ENCODE data around the gene PLD1.
"Not testable (repeated sequence)": the region's sequence is repeated elsewhere in the genome, so short reads cannot be mapped to it uniquely, and the experiment has no call there.

The PLD1 gene, protein sequence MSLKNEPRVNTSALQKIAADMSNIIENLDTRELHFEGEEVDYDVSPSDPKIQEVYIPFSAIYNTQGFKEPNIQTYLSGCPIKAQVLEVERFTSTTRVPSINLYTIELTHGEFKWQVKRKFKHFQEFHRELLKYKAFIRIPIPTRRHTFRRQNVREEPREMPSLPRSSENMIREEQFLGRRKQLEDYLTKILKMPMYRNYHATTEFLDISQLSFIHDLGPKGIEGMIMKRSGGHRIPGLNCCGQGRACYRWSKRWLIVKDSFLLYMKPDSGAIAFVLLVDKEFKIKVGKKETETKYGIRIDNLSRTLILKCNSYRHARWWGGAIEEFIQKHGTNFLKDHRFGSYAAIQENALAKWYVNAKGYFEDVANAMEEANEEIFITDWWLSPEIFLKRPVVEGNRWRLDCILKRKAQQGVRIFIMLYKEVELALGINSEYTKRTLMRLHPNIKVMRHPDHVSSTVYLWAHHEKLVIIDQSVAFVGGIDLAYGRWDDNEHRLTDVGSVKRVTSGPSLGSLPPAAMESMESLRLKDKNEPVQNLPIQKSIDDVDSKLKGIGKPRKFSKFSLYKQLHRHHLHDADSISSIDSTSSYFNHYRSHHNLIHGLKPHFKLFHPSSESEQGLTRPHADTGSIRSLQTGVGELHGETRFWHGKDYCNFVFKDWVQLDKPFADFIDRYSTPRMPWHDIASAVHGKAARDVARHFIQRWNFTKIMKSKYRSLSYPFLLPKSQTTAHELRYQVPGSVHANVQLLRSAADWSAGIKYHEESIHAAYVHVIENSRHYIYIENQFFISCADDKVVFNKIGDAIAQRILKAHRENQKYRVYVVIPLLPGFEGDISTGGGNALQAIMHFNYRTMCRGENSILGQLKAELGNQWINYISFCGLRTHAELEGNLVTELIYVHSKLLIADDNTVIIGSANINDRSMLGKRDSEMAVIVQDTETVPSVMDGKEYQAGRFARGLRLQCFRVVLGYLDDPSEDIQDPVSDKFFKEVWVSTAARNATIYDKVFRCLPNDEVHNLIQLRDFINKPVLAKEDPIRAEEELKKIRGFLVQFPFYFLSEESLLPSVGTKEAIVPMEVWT

DNA sequence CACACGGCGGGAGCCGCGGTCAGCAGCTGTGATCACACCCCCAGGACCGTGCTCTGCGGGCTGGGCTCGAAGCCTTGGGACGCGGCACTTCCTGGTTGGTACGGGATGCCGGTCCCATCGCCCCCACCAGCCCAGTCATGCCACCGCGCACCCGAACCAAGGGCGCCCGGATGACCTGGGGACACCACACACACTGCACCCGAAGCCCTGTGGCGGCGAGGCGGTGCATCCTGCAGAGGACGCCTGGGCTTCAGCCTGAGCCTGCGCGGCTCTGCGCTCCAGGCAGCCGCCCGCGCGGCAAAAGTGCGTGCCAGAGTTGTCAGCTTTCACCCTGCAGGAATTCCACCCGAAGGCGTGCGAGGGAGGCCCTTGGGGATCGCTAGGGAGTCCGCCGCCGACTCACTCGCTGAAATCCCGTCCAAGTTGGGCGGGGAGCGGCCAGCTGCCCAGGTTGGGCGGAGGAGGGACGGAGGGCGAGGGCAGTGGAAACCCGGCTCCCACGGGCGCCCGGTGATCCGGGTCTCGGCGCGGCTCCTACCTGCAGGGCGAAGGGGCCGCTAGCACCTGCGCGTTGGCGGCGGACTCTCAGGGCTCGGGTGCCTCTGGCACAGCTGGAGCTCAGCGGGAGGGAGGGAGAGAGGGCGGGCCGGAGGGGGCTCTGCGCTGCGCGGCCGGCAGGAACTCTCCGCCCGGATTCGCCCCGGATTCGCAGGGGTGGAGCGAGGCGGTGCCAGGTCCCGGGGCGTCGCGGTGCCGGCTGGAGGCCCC lies at the start of gene PLD1:
PLD1 (minus strand) TSS at position 623 of the 768 bp plus-strand sequence. CDS start 72,432 bp downstream, outside the sequence.
- peak; percentile 92 for DNase-seq

DNA sequence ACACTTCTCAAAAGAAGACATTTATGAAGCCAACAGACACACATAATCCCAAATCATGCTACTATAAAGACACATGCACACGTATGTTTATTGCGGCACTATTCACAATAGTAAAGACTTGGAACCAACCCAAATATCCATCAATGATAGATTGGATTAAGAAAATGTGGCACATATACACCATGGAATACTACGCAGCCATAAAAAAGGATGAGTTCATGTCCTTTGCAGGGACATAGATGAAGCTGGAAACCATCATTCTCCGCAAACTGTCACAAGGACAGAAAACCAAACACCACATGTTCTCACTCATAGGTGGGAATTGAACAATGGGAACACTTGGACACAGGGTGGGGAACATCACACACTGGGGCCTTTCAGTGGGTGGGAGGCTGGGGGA lies 48.5 kb upstream of the PLD1 start:
- DNase-seq: not testable (repeated sequence)

DNA sequence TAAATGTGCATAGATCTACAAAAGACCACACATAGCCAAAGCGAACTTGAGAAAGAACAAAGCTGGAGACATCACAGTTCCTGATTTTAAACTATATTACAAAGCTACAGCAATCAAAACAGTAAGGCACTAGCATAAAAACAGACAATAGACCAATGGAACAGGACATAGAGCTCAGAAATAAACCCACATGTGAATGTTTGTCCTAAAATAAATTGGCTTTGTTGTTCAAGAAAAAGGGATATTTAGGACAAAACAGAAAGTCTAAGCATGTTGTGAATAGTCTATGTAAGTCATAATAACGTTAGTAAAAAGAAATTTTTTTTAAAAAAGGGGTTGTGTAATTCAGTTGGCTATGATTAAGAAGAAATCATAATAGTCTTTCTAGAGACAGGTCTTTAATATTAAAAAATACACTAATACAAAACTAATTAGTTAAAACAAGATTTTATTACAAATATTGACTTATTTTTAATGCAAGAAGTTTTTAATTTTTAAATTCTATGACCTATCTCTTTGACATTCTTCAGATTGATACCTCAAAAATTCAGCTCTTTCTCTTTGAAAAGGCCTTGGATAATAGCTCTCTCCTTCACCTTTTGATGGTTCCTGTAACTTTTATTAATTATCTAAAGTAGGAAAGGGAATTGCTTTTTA lies 44.5 kb upstream of the PLD1 start:
- DNase-seq: no peak

DNA sequence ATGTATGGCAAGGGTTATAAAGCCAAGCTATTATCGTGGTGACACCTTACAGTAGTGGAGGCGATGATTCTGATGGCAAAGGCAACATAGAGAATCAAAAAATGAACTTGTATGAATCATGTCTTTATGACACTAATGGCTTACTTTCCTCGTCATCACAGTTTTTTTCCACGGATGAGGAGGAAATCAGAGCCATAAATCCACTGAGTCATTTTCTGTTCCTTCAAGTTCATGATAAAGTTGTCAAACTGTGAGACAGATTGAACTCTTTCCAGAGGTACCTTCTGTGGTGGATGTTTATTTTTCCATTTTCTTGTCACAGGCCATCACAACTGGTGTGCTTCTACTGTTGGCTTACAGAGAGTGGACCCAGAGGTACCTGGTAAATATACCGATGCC lies 41.4 kb upstream of the PLD1 start:
- DNase-seq: no peak

DNA sequence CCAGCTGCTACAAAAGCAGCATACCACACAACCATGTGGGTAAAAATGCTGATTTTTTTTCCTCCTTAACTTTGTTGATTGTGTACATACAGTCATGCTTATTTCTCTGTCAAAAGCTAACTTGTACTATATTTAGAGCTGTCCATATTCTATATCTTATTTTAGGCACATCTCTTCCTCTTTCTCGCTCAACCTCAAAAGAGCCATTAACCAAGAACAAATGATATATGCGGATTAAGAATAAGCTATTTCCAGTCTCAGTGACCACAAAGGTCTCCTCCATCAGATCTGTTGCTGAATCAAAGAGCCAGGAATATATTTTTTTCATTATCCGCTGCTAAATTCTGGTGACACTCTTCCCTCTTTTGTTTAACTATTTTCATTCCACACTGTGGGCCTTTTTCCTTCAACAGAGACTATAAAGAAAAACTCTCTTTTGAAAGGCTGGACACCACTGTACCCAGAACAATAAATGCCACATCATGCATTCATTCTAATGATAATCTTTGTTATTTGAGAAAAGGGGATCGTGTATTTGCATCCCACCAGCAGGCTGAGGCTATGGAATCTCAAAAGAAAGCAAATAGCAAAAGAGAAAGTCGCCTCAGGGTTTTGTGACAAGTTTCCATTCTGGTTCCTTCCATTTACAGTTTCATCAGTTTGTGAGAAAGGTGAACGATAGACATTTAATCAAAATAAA lies 40.8 kb upstream of the PLD1 start:
- no peak for DNase-seq

DNA sequence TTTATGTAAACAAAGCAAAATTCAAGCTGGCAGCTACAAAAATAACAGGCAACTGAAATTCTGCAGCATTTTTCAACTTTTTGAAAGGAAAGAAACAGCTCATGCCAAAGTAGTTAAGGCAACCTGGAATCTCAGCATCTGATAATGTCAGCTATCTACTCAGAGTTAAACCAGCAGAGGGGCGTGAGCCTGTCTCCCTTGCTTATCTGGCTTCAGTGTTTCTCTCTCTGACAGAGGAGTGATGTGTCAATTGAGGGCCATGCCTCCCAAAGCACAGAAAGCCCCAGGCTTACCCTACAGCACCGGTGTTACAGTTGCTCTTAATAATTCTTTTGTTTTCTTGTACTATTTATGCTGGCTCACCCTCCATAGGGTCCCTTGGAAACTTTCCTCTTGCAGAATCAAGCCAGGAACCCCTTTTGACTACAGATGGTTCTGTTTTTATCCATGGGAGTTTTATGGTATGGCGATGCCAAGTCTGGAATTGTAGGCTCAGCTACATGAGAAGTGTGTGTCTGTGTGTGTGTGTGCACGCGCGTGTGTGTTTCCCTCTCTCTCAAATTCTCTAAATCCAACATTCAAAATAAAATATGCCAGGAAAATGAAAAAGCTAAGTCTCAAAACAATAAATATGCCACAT lies 40.2 kb upstream of the PLD1 start:
- no peak for DNase-seq

DNA sequence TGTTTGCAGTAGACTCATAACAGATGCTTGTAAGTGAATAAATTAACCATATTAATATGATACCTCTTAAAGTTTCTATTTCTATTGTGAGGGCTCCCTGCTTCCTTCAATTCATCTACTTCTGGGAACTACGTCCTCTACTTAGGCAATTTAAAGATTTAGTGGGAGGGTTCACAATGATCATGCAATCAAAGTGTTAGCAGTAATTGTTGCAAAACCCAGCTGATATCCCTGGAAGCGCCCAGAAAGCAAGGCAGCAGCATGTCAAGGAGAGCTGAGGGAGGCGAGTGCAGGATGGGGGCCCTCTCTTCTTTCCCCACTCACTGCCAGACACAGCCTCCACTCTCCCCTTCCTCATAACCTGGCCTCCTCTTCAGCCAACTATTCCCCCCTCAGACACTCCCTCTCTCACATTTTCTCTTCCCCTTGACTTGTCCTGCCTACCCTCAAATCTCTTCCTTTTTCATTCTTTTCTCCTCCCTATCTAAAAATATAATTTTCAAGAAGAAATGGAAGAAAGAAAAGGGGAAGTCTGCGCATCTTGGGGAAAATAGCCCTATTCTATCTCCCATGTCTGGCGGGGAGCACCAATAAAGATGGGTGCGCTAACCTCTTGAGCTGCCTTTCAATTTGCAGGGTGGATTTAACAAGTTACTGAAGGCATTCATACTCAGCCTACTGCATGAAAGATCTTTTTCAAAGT lies 39.5 kb upstream of the PLD1 start:
- DNase-seq: no peak

DNA sequence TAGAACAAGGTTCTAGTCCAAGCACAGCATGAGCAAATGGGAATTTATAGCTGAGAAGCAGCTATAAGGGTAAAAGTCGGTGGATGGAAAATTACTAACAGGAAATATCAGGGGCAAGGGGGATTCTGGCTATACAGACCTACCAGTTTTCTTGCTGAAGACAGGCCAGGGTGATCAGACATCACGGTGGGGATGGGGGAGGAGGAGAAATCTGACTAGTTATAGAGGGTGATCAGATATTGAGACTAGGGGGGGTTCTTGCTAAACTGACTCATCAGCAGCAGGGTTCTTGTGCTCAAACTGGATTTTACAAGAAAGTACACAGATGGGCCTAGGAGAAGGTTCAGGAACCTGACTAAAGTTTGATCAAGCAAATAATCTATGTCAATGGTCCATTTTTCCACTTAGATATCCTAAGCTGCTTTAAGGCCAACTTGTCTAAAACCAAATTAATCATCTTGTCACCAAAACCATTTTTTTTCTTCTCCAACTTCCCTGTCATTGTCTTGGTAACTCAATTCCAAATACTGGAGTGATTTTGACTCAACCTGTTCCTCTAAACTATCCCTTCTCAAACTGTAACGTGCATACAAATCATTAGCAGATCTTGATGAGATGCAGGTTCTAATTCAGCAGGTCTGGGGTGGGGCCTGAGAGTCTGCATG lies 37.4 kb upstream of the PLD1 start:
- DNase-seq: no peak

DNA sequence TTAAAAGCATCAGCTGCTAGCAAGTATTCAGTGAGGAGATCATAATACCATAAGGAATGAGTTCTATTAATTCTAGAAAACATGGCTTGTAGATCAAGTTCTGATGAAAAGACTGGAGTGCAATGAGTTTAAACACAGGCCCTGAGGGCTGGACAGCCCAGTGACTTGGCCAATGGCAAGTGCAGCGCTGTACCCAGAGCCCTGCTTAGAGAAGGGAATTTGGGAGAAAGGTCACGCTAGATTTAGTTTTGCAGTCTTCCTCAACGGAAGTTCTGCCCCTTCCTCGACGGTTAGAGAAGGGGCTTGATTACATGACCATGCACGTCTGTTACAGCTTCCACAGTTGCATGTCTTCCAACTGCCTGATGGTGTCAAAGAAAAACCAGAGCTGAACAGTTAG lies 36.9 kb upstream of the PLD1 start:
- DNase-seq: no peak

DNA sequence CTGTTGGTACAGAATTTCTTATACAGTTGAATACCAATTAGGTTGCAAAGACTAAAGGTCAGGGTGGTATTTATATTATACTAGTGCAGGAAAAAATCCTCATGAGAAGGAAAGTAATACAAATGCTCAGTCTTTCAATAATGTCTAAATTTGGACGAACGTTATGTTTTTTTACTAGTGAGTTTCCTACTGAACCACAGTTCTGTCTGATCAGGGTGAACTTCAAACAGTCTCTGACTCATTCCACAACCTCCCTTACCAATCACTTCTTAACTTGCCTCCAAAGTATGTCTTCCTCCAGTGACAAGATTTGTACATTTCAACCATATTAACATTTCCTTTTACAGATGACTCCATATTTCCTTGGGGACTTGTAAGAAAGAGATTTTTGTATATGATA lies 36.3 kb upstream of the PLD1 start:
- DNase-seq: no peak

DNA sequence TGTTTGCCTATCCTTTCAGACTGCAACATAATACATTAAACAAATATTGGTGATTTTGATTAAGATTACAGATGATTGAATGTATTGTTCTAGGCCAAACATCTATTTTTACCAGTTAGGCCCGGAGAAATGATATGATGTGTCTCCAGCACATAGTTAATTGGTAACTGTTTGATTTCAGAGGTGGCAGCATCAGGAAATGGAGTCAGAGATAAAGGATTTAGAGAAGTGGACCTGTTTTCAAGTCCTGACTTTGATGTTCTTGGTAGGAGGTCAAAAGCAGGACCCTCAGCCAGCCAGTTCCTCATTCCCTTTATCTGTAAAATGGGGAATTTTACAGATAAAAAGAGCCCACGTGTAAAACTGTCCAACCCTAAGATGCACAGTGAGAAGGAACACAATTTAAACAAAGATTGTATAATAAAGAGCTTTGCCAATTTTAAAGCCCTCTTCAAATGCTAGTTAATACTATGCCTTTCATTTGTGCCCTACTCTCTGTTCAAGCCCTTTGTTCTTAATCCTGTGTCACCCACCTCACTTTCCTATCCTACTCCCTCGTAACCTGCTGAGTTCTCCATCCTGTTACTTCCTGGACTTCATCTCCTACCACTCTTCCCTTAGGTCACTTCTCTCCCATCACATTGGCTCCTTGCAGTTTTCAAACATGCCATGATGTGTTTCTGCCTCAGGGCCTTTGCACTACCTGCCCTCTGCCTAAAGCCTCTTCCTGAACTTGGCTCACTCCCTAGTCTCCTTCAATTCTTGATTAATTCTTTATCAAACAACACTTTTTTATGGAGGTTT lies 35.4 kb upstream of the PLD1 start:
- DNase-seq: no peak

DNA sequence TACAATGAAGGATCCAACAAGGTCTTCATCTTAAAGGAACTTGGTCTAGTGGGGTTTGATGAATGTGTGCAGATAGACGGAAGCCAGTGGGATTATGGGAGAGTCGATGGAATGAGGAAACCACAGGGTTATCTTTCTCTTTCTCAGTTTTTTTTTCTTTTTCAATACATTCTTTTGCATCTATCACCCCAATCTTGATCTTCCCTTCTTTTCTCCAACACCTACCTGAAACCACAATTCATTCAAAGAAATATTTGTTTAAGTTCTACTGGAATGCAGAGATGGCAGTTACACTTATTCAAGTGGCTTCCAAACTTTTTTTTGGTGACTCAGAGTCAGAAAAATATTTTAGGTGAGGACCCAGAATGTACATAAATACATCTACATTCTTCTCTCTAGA lies 34.6 kb upstream of the PLD1 start:
- DNase-seq: no peak

DNA sequence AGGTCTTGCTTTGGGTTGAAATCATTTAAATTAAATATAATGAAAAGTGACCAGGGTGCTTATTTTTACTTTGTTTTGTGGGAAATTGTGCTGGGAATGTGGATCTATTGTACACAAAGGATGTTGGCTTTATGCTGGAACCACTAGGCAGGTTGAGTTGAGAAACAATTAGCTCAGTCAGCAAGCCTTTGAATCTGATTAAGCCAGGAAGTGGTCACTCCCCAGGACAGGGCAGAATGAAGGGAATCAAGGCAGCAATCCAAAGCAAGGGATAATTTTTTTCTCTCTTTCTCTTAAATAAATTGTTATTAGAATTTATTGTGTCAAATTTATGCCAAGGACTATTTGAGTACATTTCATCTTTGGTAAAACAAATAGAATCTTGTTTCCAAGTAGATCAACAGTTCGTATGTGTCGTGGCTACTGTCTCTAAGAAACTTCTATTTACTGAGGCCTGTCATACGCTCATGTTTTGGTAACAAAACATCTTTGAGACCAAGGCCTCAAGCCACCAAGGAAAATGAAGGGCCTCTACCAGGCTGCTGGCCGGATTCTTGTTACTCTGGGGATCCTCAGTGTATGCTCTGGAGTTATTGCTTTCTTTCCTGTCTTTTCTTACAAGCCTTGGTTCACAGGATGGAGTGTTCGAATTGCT lies 32.7 kb upstream of the PLD1 start, which contains the start of gene TMEM212:
TMEM212 (plus strand) TSS at position 486 of the 655 bp plus-strand sequence; CDS start at position 521, 35 bp downstream.
- DNase-seq: no peak

DNA sequence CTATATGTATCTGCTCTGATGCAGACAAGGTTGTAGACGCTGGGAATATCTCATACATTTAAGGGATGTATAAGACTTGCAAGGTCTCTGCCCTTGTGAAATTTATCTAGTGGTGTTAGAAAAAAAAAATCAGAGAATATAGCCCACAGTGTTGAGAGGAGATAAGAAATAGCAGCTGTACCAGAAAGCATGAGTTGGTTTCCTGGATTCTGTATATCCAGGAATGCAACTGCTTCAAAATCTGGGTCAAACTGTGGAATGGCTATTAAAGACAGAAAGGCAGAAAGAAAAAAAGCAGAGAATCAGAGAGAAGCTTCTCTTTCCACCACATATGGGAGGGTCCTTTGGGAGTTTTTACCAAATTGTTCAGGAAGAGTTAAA lies 31.3 kb upstream of the PLD1 start:
- no peak for DNase-seq

DNA sequence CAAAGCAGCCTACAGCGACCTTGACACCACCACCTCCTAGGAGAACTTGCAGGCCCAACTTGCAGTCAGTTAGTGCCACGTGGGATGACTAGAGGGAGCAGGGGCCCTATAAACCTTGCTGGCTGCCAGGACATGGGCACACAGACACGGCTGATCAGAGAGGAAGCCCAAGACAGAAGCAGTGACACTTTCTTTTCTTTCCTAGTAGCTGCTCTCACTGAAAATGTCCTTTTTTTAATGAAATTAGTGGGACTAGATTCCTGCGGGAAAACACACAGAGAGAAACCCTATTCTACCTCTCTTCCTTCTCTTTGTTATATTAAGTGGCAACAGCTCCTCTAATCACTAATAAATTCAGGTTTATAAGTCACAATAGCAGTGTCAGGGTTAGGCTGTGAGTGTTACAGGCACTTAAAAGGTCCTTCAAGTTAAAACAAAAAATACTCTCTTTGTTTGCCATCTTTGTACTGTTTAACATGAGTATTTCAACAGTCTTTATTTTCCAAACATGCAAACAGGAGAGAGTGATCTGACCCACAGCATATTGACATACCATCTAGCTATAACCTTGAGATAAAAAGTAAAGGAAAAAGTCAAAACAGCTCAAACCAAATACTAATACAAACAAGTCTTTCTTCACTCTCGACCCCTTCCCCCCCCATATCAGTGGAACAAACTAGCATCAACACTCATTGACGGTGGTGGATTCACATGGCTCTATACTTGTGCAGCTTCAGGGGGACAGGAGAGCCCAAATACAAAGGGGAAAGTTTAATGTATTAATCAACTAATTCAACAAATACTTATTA lies 30.7 kb upstream of the PLD1 start:
- DNase-seq: no peak

DNA sequence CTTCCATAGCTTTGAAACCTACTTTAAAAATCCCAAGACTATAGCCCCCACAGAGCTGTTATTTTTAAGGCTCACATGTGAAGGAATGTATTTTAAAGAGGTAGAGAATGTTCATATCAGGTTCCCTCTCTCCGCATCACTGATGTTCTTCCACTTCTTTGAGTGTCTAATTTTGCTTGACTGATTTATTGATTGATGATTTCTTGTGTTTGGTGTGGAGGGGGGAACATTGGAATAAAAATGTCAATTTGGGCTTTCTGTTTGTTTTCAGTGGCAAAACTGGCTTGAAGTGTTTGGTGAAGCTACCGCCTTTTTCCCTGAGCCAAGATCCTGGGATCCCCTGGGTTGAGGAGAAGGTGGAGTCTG lies 30.1 kb upstream of the PLD1 start:
- no peak for DNase-seq

DNA sequence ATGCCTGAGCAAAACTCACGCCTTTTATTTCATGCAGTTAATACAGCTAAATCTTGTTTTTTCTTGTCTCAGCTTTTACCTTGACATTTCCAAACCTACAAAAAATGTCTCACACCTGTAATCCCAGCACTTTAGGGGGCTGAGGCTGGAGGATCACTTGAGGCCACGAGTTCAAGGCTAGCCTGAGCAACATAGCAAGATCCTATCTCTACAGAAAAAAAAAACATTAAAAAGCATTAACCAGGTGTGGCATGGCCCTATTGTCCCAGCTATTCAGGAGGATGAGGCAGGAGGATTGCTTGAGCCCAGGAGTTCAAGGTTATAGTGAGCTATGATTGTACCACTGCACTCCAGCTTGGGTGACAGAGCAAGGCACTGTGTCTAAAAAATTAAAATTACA lies 29.0 kb upstream of the PLD1 start:
- no peak for DNase-seq
